ENCODE data around the gene CHD8. TPM values are rescaled to one million over a fixed set of nuclear protein-coding genes. Genes with fewer than 3 reads are reported as not detected.

CHD8 gene
- total and polyA plus RNA-seq, 10 of the 15 experiments (the other 5 are each of a cell fraction or from before 2014, with no cell fraction given) = 20.2 to 79.5 (median 35.5) TPM

DNA sequence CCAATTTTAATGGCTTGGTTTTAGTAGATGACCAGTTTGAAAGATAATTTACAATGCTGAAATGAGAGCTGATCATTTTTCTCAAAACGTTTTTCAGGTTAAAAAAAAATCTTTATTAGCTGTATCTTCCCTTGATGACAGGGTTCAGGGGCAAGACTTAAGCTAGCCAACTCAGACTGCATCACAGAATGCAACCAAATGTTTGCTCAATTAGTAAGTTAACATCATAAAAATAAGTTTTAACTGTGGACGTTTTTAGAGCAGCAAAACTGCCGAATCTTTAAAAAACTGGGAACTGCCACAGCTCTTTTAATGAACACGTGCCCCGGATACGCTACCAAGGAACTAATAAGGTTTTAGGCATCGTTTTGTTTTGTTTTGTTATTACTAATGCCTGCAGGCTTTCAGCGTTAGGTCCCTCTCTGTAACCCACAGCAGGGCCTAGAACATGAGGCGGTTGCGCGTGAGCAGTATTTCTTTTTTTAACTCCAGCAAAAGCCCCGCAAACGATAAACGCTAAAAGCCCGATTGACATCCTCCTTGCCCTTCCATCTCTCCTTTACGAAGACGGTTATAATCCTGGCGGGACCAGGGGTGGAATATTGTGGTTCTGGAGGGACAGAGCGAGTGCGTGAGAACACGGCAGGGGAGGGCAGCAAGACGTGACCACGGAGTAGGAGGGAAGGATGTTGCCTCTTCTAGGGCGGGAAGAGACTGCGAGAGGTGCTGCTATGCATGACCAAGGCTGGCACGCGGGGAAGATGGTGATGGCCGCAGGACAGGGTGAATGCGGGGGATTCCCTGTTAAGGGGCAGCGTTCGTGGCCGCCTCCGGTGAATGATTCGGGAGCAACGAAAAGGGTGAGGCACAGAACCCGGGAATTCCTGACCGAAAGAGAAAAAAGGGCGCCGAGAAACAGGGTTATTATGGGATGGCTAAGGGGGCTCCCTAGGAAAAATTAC lies 72.8 kb downstream of the CHD8 start (continued):
- TF ChIP-seq RELA (IDR thresholded peaks at IDR 0.05; ENCODE audit: borderline replicate concordance, partially characterized antibody) = peak; percentile 32
- TF ChIP-seq, protein P1, sequence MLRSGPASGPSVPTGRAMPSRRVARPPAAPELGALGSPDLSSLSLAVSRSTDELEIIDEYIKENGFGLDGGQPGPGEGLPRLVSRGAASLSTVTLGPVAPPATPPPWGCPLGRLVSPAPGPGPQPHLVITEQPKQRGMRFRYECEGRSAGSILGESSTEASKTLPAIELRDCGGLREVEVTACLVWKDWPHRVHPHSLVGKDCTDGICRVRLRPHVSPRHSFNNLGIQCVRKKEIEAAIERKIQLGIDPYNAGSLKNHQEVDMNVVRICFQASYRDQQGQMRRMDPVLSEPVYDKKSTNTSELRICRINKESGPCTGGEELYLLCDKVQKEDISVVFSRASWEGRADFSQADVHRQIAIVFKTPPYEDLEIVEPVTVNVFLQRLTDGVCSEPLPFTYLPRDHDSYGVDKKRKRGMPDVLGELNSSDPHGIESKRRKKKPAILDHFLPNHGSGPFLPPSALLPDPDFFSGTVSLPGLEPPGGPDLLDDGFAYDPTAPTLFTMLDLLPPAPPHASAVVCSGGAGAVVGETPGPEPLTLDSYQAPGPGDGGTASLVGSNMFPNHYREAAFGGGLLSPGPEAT (IDR thresholded peaks at IDR 0.05; ENCODE audit: low read depth) = no peak
- TF ChIP-seq SMC3 (IDR thresholded peaks at IDR 0.05; ENCODE audit: borderline replicate concordance, low read length) = no peak

DNA sequence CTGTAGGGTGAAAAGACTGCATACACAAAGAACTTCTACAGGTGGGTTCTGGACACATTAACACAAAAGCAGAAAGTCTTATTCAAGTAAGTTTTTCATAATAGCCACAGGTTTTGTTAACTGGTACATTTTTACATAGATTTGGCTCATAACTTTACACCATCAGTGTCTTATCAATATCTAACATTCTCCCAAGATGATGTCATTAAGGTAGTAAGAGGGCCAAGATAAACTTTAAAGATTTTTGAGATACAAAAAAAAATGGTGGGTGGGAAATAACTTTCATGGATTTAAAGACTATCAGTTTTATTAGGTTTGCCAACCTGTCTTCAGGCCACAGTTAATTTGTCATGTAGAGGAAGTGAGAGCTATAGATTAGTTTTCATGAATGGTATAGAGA lies 73.8 kb downstream of the CHD8 start:
- H3K4me1 ChIP-seq (ENCODE audit: control insufficient read depth, insufficient read depth, low read length) = peaks cover 9% of the 10 kb centered on the region
- ChIA-PET CTCF (interaction anchor here (0.8 to 2.2 kb wide), 9 partner anchors 12 to 167 kb away, joined by 3 to 7 read pairs (median 3); no protein-coding TSS in a partner anchor), RAD21 (ENCODE audit: unreplicated experiment) (interaction anchor here (1.1 to 1.4 kb wide), 6 partner anchors 11 to 117 kb away, joined by 3 to 13 read pairs (median 4); partner anchors contain the start of gene CHD8), SMC1A (ENCODE audit: uncharacterized antibody, unreplicated experiment) (interaction anchor here (0.7 to 1.8 kb wide), 8 partner anchors 17 to 279 kb away, joined by 3 to 15 read pairs (median 4); partner anchors contain the start of gene CHD8), POLR2A (interaction anchor here (0.5 to 1.3 kb wide), 6 partner anchors 40 to 607 kb away, joined by 3 to 5 read pairs (median 4); no protein-coding TSS in a partner anchor)
- TF ChIP-seq, protein P2, sequence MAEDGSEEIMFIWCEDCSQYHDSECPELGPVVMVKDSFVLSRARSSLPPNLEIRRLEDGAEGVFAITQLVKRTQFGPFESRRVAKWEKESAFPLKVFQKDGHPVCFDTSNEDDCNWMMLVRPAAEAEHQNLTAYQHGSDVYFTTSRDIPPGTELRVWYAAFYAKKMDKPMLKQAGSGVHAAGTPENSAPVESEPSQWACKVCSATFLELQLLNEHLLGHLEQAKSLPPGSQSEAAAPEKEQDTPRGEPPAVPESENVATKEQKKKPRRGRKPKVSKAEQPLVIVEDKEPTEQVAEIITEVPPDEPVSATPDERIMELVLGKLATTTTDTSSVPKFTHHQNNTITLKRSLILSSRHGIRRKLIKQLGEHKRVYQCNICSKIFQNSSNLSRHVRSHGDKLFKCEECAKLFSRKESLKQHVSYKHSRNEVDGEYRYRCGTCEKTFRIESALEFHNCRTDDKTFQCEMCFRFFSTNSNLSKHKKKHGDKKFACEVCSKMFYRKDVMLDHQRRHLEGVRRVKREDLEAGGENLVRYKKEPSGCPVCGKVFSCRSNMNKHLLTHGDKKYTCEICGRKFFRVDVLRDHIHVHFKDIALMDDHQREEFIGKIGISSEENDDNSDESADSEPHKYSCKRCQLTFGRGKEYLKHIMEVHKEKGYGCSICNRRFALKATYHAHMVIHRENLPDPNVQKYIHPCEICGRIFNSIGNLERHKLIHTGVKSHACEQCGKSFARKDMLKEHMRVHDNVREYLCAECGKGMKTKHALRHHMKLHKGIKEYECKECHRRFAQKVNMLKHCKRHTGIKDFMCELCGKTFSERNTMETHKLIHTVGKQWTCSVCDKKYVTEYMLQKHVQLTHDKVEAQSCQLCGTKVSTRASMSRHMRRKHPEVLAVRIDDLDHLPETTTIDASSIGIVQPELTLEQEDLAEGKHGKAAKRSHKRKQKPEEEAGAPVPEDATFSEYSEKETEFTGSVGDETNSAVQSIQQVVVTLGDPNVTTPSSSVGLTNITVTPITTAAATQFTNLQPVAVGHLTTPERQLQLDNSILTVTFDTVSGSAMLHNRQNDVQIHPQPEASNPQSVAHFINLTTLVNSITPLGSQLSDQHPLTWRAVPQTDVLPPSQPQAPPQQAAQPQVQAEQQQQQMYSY (CRISPR knock-in tag; IDR thresholded peaks at IDR 0.05) = no peak
- no peak for TF ChIP-seq ZBED1 (IDR thresholded peaks at IDR 0.05; ENCODE audit: borderline replicate concordance)
- peak; percentile 32; the same call in 1 of the 2 replicates for TF ChIP-seq ATF7 (IDR thresholded peaks at IDR 0.05; ENCODE audit: low read depth)
- peak; percentile 33; the same call in 1 of the 2 replicates for TF ChIP-seq SPI1 (IDR thresholded peaks at IDR 0.05; ENCODE audit: borderline replicate concordance, insufficient read depth, low read depth, low read length)
- TF ChIP-seq RB1 (IDR thresholded peaks at IDR 0.05; ENCODE audit: borderline replicate concordance) = no peak
- no peak for TF ChIP-seq SMARCA5 (IDR thresholded peaks at IDR 0.05)
- TF ChIP-seq KAT2A (conservative IDR thresholded peaks at IDR 0.05; ENCODE audit: control insufficient read depth, low read depth, low read length) = no peak
- no peaks in the 10 kb centered on the region; the same call in 2 of the 3 replicates for H3K9me3 ChIP-seq (replicated peaks; ENCODE audit: control insufficient read depth, insufficient read depth, low read length)
- H3K27me3 ChIP-seq (replicated peaks in 1 of 2; ENCODE audit: control insufficient read depth in 2 of 2, insufficient read depth in 2 of 2, low read length in 1 of 2) = no peaks in the 10 kb centered on the region
- intact Hi-C loops (cut with micrococcal nuclease; ENCODE audit: unreplicated experiment) (loop anchor here (10.0 kb wide), 1 partner anchor 117 kb away; the partner anchor contains the start of gene HNRNPC), in situ Hi-C loops (cut with MboI) (no loop called here)
- peak overlapping the region; percentile 94; the same call in 1 of the 2 replicates for H3K27ac ChIP-seq (ENCODE audit: control insufficient read depth, insufficient read depth)
- peak overlapping the region; percentile 95 for H3K4me3 ChIP-seq
- FAIRE-seq (no peak), DNase-seq (ENCODE audit: low read depth, low spot score) (no peak), ATAC-seq (no peak)
- peaks cover 2 to 8% of the 10 kb centered on the region in 2 experiments; a peak in 2 of 4 replicates for H3K36me3 ChIP-seq (ENCODE audit: control insufficient read depth in 2 of 2, insufficient read depth in 2 of 2, low read length in 1 of 2)
- H3K4me2 ChIP-seq (ENCODE audit: control insufficient read depth, insufficient read depth) = peak overlapping the region; percentile 81
- H3K9ac ChIP-seq (ENCODE audit: control insufficient read depth, insufficient read depth, low read length) = peak overlapping the region; percentile 99
- H2AFZ ChIP-seq (ENCODE audit: control insufficient read depth, low read depth, low read length) = no peak overlapping the region
- no peaks in the 10 kb centered on the region for H4K20me1 ChIP-seq (ENCODE audit: control insufficient read depth, insufficient read depth)
- peaks cover 65% of the 10 kb centered on the region for H3K79me2 ChIP-seq (ENCODE audit: control insufficient read depth, insufficient read depth, low read length)
- BruUV-seq (replicated peaks) = no TSS peak

Measured in GM12878 (cell line).